GM21515 (cell line): ENCODE results near the gene ZP2.
"Not testable (repeated sequence)": the region's sequence is repeated elsewhere in the genome, so short reads cannot be mapped to it uniquely, and the experiment has no call there.

Experiments
- ATAC-seq: cut with Tn5 transposase; IDR thresholded peaks from one replicate; pipeline ENCODE4 v1.9.1; 2021; ENCODE audit not compliant: unreplicated experiment

ZP2 gene

DNA sequence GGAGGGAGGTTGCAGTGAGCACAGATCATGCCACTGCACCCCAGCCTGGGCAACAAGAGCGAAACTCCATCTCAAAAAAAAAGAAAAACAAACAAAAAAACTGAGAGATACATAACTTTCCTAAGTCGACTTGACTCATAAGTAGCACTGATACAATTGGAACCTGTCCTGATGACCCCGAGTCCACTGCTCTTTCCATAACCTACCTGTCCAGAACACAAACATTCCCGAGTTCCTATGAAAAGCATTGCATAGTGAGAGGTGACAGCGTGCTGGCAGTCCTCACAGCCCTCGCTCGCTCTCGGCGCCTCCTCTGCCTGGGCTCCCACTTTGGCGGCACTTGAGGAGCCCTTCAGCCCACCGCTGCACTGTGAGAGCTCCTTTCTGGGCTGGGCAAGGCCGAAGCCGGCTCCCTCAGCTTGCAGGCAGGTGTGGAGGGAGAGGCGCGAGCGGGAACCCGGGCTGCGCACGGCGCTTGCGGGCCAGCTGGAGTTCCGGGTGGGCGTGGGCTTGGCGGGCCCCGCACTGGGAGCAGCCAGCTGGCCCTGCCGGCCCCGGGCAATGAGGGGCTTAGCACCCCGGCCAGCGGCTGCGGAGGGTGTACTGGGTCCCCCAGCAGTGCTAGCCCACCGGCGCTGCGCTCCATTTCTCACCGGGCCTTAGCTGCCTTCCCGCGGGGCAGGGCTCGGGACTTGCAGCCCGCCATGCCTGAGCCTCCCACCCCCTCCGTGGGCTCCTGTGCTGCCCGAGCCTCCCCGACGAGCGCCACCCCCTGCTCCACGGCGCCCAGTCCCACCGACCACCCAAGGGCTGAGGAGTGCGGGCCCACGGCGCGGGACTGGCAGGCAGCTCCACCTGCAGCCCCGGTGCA lies 59.0 kb downstream of the ZP2 start:
- not testable (repeated sequence) for ATAC-seq

DNA sequence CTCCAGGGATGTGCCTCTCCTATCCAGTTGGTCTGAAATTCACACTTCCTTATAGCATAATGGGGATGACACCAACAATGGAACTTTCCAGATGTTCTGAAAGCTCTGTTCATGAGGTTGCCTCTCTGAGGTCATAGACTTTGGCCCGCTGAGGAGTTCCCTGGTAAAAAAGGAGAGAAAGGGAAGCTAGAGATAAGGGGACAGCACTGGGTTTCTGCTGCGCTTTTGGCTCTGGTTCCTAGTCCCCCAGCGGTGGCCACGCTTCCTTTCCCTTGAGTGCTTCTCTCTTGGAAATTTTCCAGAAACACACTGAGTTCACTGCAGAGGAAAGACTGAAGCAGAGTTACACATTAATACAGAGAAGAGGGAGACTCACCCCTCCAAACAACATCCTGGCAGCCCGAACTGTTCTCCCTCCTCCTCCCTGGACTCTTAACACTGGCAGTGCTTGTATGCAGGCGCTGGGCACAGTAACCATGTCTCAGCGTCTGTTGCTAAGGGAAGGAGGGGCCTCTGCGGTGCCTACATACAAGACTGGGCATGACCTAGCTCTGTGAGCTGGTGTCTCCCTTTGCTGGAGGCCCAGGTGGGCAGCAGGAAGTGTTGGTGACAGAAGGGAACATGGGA lies 60.9 kb downstream of the ZP2 start, which contains the start of gene DNAH3:
DNAH3 (minus strand) TSS at position 472 of the 627 bp plus-strand sequence. CDS start 527 bp downstream, outside the sequence.
- ATAC-seq = no peak
